ENCODE results near the gene EIF5AL1. TPM values are rescaled to one million over a fixed set of nuclear protein-coding genes. Genes with fewer than 3 reads are reported as not detected.

Gene EIF5AL1
- total and polyA plus RNA-seq, 11 donors: 0.06 to 0.97 (median 0.38) TPM; not detected in 1

GRCh38 chr10:79476645-79477044, 35.7 kb upstream of the EIF5AL1 start:
- intact Hi-C loops (cut with DNase I): no loop called here
- Histone ChIP-seq H3K4me1 (peaks cover 0 to 4% (median 0%) of the 10 kb centered on the region in 12 donors), H3K27me3 (no peaks in the 10 kb centered on the region), H3K27ac (no peak overlapping the region), H3K9me3 (no peaks in the 10 kb centered on the region), H3K36me3 (no peaks in the 10 kb centered on the region), H3K4me3 (no peak overlapping the region)
- ATAC-seq (no peak), DNase-seq (no peak)
- TF ChIP-seq POLR2A (IDR thresholded peaks at IDR 0.05): no peak
- no peak for TF ChIP-seq CTCF (IDR thresholded peaks at IDR 0.05)

DNA sequence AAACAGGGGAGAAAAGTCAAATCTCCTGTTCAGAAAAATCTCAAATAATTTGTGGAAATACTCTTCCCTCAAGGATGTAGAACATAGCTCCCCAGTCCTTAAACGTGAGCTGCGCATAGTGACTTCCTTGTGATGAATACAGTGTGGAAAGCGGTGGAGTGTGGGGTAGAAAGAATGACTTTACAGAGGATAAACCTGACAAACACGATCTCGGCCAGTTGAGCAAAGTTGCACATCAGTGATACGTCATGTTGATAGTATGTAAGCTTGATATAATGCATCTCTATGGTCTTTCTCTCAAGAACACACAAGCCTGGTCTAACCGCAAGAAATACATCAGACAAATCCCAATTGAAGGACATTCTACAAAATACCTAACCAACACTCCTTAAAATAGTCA, 34.9 kb upstream of the EIF5AL1 start:
- DNase-seq (no peak), ATAC-seq (no peak)
- Histone ChIP-seq H3K4me3 (no peak overlapping the region), H3K4me1 (peaks cover 0 to 8% (median 0%) of the 10 kb centered on the region in 12 donors), H3K27me3 (no peaks in the 10 kb centered on the region), H3K9me3 (no peaks in the 10 kb centered on the region), H3K27ac (no peak overlapping the region), H3K36me3 (no peaks in the 10 kb centered on the region)
- intact Hi-C loops (cut with DNase I): no loop called here
- 90 to 92% (median 91%) methylated on average over 7 of the region's 7 CpGs for WGBS, 4 donors
- TF ChIP-seq CTCF (IDR thresholded peaks at IDR 0.05): no peak
- no peak for TF ChIP-seq POLR2A (IDR thresholded peaks at IDR 0.05)

- DNase-seq: no peak
- intact Hi-C loops (cut with DNase I): no loop called here
- Histone ChIP-seq H3K4me1 (peaks cover 0 to 17% (median 3%) of the 10 kb centered on the region in 12 donors), H3K27ac (no peak overlapping the region), H3K9me3 (no peaks in the 10 kb centered on the region), H3K4me3 (no peak overlapping the region), H3K27me3 (no peaks in the 10 kb centered on the region), H3K36me3 (no peaks in the 10 kb centered on the region)
- ATAC-seq: no peak
- no peak for TF ChIP-seq CTCF (IDR thresholded peaks at IDR 0.05)
- no peak for TF ChIP-seq POLR2A (IDR thresholded peaks at IDR 0.05)
- WGBS, 4 donors: 90 to 91% (median 91%) methylated on average over 3 of the region's 3 CpGs
Observed at GRCh38 chr10:79479283-79479909, 32.9 kb upstream of the EIF5AL1 start.

DNA sequence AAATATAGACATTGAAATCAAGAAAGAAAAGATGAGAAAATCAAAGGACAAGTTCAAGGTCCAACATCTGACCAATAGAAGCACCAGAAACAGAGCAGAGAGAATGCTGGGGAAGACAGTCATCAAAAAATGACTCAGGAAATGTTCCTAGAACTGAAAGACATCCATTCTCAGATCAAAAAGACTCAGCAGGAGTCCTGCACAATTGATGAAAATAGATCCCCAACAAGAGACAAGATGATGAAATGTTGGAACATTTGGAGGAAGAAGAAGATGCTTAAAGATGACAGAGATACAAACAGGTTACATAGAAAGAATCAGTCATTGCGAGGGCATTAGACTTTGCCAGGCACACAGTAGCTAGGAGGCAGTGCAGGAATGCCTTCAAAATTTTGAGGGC, 30.0 kb upstream of the EIF5AL1 start:
- Histone ChIP-seq H3K27ac (peak overlapping the region in 6 of 12 donors; percentile 15 to 50 (median 25)), H3K4me3 (no peak overlapping the region), H3K4me1 (peaks cover 0 to 24% (median 3%) of the 10 kb centered on the region in 12 donors), H3K27me3 (no peaks in the 10 kb centered on the region), H3K9me3 (no peaks in the 10 kb centered on the region), H3K36me3 (no peaks in the 10 kb centered on the region)
- intact Hi-C loops (cut with DNase I): no loop called here
- no peak for DNase-seq
- WGBS, 4 donors: 97 to 100% (median 99%) methylated on average over 1 of the region's 1 CpG
- no peak for TF ChIP-seq POLR2A (IDR thresholded peaks at IDR 0.05)
- no peak for TF ChIP-seq CTCF (IDR thresholded peaks at IDR 0.05)
- ATAC-seq: no peak
